HG03354 (cell line): ENCODE results near the gene VAC14.

Experiments
- ATAC-seq: cut with Tn5 transposase; IDR thresholded peaks from one replicate; pipeline ENCODE4 v1.9.1; 2021; ENCODE audit warnings: mild to moderate bottlenecking; ENCODE audit not compliant: unreplicated experiment, poor library complexity, severe bottlenecking

VAC14 gene

GRCh38 chr16:70686376-70687101 is 114.4 kb downstream of the VAC14 start:
- no peak for ATAC-seq

- peak; percentile 27 for ATAC-seq
Measured at GRCh38 chr16:70685938-70686375, 115.0 kb downstream of the VAC14 start, which contains the start of gene MTSS2. MTSS2 (minus strand) TSS chr16:70686053; CDS start chr16:70685791, 262 bp downstream.

DNA sequence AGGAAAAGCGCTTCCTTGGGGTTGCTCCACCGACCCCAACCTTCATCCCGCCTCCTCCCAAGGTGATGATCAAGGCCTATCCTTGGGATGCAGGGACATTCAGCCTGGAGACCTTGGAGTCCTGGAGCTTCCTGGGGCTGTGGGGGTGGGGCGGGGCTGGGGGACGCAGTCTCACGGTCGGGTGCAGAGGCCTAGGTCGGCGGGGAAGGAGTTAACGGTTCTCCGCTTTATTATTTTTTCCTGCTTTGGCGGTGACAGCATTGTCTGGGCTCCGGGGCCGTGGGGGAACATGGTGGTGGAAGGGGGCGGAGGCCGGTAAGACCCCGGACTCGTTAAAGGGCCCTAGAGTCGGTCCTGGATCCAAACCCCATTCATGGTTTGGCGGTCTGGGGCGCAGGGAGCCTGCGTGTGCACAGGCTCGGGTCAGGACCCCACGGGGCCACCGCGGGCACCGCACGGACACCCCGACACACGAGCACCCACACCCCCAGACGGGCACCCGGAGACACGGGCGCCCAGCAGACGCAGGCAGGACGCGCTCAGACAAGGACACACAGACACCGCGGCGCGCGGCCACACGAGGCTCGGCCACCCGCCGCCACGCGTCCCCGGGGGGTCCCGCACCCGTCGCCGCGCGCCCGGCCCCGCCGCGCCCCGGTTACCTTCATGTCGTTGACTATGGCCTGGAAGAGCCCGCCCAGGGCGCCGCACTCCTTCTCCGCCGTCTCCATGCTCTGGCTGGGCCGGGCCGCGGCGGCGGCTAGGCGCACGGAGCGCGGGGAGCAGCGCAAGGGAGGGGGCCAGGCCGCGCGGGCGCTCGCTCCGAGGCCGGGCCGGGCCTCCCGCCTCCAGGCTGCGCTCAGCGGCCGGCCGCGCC is 115.7 kb downstream of the VAC14 start:
- ATAC-seq: peak; percentile 40

- ATAC-seq: no peak
Measured at GRCh38 chr16:70684146-70685060, 116.6 kb downstream of the VAC14 start.

DNA sequence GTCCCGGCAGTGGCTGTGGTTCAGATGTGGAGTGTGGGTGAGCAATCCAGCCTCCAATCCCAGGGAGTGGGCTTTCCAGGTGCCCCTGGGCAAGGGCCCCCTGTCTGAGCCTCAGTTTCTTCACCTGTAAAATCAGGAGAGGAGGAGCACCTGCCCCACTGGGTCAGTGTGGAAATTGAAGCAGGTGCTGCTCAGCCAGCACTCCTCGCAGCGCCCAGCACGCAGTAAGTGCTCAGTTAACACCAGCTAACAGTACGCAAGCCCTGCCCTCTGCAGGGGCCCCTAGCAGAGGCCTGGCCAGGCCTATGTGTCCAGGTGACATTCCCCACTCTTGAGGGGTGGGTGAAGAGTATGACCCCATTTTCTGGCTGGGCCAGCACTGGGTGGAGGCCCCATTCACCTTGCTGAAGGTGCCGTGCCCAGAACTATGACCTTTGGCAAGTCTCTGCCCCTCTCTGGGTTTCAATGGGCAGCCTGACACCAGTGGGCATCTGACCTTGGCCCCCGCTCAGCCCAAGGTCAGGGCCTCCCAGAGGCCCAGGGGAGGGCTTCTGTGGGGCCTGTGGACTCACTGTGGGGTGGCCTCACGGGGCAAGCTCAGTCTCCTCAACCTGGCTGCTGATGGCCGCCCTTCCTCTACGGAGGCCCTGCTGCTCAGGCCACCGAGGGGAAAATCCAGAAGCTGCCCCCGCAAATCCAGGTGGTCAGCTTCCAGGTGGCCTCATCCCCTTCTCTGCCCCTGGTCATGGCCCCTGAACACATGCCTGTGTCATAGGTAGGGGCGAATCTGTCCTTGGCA is 117.6 kb downstream of the VAC14 start:
- ATAC-seq: no peak

GRCh38 chr16:70682239-70683145 is 118.5 kb downstream of the VAC14 start:
- ATAC-seq: no peak

DNA sequence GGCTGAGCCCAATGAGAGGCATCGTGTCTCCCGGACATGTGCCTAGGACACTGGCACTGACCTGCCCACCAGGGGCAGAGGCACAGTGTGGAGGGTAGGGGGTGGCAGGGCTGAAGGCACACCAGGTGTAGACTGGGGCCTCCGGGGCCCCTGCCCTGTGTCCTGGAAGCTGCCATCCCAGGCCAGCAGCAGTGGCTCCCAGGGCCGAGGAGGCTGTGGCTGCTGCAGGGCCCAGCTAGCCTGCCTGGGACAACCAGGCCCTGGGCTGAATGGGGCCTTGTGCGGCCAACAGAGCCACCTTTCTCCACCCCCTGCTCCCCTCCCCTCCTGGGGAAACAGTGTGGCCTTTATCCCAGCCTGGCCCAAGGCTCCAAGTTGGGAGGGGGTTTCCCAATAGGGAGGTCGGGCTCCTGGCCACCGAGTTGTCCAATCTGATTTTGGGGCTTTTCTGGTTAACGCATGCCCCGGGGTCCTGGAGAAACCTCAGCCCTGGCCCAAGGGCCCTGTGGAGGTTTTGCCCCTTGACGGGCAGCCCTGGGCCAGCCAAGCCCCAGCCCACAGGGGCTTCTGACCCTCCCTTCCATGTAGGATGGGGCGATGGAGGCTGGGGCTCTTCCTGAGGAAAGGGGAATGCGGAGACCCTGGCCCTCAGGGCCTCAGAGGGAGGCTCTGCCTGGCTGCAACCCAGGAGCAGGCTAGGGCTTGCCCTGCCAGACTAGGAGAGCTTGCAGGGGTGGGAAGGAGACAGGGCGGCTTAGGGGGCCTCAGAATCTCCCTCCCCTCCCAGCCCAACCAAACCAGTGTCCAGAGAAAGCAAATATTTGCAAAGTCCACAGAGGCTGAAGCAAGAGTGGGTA is 119.3 kb downstream of the VAC14 start:
- no peak for ATAC-seq

GRCh38 chr16:70680495-70681381 is 120.2 kb downstream of the VAC14 start:
- no peak for ATAC-seq

DNA sequence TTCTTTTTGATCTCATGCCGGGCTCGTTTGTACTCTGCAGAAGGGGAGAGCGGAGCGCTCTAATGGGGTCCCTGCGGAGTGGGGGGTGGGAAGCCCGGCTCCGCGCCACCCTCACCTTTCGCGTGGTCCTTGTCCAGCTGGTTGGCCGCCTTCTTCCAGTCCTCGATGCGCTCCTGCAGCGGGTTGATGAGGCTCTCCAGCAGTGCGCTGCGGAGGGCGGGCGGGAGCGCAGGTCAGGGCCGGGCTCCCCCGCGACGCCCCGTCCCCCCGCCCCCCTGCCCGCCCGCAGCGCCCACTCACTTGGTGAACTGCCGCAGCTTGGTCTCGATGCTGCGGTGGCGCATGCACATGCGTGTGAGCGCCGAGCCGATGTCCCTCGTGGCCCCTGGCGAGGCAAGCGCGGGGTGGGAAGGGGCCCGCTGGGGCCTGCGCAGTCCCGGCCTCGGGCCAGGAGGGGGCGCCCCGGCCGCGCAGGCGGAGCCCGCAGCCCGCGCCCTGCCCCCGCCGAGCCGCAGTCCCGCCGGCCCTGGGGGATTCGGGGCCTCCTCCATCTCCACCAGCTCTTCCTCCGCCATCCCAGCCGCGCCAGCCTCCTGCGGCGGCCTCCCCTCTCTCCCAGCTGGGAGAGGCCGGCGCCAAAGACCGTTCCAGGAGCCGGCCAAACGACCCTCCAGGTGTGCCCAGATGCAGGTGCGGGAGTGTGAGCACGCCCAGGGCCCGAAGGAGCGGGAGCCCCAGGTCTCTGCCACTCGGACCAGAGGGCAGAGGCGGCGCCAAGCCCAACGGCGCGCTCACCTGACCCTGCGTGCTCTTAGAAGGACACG is 121.1 kb downstream of the VAC14 start:
- ATAC-seq: no peak

GRCh38 chr16:70678898-70679670 is 121.9 kb downstream of the VAC14 start:
- no peak for ATAC-seq

DNA sequence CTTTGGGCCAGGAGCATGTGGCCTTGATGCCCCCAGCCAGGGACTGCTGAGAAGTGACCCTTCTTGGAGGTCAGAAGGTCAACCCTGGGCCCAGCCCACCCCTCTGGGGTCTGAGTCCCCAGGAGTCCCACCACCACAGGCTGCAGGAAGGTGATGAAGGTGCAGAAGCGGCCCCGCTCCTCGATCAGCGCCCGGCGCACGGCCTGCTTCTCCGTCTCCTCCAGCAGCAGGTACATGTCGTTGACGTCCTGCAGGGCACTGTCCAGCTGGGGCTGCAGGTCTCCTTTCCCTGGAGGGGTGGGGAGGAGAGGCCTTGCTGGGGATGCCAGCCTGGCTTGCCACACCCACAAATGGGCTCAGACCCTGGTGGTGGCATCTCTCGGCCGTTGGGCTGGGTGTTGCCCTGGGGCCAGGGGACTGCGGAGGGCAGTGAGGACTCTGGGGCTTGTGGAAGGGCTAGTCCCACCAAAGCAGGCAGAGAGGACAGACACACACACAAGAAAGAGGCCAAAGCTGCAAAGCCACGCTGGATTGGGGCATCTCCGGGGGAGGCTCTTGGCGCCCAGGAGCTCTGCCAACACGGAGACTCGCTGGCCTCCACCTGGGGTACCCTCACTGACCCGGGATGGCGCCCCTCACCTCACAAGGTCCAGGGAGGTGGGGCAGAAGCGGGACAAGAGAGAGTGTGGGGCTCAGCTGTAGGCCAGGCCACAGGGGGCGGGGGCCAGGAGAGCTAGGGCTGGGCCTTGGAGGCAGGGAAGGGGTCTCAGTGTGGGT is 122.6 kb downstream of the VAC14 start:
- ATAC-seq: no peak

- ATAC-seq: no peak
Measured at GRCh38 chr16:70677499-70678120, 123.3 kb downstream of the VAC14 start.

DNA sequence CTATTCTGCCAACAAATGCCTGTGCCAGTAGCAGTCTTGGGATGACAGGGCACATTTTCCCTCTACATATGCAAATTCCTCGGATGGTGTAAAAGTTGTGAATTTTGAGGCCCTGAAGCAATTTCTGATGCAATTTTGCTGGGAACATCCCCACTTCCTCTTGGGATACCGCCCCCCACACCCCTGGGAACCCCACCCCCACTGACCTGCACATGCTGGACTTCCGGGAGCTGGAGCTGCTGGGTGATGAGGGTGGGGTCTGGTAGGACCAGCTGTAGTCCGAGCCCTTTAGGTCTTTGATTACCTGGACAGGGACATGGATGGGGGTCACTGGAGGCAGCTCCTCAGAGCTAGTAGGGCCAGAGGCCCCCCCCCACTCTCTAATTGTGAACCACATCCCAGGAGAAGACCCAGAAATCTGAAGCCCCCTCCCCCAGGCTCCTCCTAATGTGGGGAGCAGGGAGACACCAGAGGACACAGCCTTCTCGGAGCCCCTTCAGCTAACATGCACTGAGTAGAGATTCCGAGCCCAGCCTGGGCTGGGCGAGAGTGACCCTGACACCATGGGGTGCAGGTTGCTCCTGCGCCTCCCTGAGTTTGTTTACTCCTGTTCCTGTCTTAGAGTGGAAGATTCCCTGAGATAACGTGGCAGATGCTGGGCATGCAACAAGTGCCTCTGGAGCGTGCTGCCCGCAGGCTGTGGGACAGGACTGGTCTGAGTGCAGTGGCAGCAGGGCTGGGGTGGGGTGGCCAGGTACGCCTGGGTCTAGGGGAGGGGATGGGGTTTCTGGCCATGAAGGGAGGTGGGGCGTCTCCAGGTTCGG is 124.1 kb downstream of the VAC14 start:
- ATAC-seq: no peak
